GM13976 (cell line): ENCODE results near the gene YTHDC1.

Source experiments
- DNase-seq: peaks from one replicate; pipeline ENCODE4 v3.0.0; 2012; ENCODE audit warnings: low spot score
- CTCF ChIP-seq: IDR thresholded peaks from 2 replicates; pipeline ENCODE4 v1.5.1; 2012; ENCODE audit warnings: borderline replicate concordance, mild to moderate bottlenecking; ENCODE audit not compliant: insufficient read depth; ENCODE audit errors: extremely low read depth, missing control alignments, control extremely low read depth
- in situ Hi-C: fragments of 300-500 bp; cut with MboI; formaldehyde crosslinking; loops from one replicate; pipeline ENCODE4 v1.12.0; 2022; ENCODE audit warnings: low sequenced_read_pairs, mixed read lengths, inconsistent platforms; ENCODE audit not compliant: unreplicated experiment

Gene YTHDC1

GRCh38 chr4:68372588-68372987 lies 22.7 kb upstream of the YTHDC1 start:
- TF ChIP-seq CTCF, result no peak
- in situ Hi-C loops, result no loop called here
- DNase-seq, result no peak

- DNase-seq, result no peak
- TF ChIP-seq CTCF, result no peak
- in situ Hi-C loops, result no loop called here
Measured at GRCh38 chr4:68369142-68369805, 19.4 kb upstream of the YTHDC1 start.

GRCh38 chr4:68368691-68369131 lies 18.8 kb upstream of the YTHDC1 start:
- DNase-seq, result no peak
- TF ChIP-seq CTCF, result no peak
- in situ Hi-C loops, result no loop called here

- in situ Hi-C loops, result no loop called here
- no peak for DNase-seq
- TF ChIP-seq CTCF, result no peak
Measured at GRCh38 chr4:68367835-68368234, 17.9 kb upstream of the YTHDC1 start.

- in situ Hi-C loops, result no loop called here
- TF ChIP-seq CTCF, result no peak
- no peak for DNase-seq
Measured at GRCh38 chr4:68366600-68366999, 16.7 kb upstream of the YTHDC1 start.

GRCh38 chr4:68365068-68365467 lies 15.2 kb upstream of the YTHDC1 start:
- TF ChIP-seq CTCF, result no peak
- in situ Hi-C loops, result no loop called here
- no peak for DNase-seq
